Activated effector memory CD4-positive, alpha-beta T cell treated with anti-CD3 and anti-CD28 coated beads, Interleukin-2, amount 50 U/mL, for 16 hours (primary cell): ENCODE data around the gene INAVA.
A peak's percentile ranks its signal among the peaks of the same experiment; 100 is the strongest.

Experiments used
- DNase-seq: peaks from one replicate; pipeline ENCODE4 v3.0.0-alpha.2; 2020

The INAVA gene

GRCh38 chr1:200894712-200895442 lies at the start of gene INAVA:
INAVA (plus strand) TSS chr1:200894900; CDS start chr1:200898401, 3,501 bp downstream.
- no peak for DNase-seq

- no peak for DNase-seq
Measured at GRCh38 chr1:200845360-200845759, 49.3 kb upstream of the INAVA start.

GRCh38 chr1:200846398-200846797 lies 48.3 kb upstream of the INAVA start:
- no peak for DNase-seq

- DNase-seq = no peak
Measured at GRCh38 chr1:200849430-200849829, 45.3 kb upstream of the INAVA start.

GRCh38 chr1:200850554-200850953 lies 44.1 kb upstream of the INAVA start:
- no peak for DNase-seq

GRCh38 chr1:200856716-200857357 lies 37.9 kb upstream of the INAVA start:
- no peak for DNase-seq

- DNase-seq = no peak
Measured at GRCh38 chr1:200857804-200858203, 36.9 kb upstream of the INAVA start.

- no peak for DNase-seq
Measured at GRCh38 chr1:200861937-200862647, 32.6 kb upstream of the INAVA start.

- no peak for DNase-seq
Measured at GRCh38 chr1:200862713-200863415, 31.8 kb upstream of the INAVA start.

- DNase-seq = no peak
Measured at GRCh38 chr1:200866116-200866515, 28.6 kb upstream of the INAVA start.

GRCh38 chr1:200866521-200866920 lies 28.2 kb upstream of the INAVA start:
- DNase-seq = peak; percentile 77

- no peak for DNase-seq
Measured at GRCh38 chr1:200867018-200867811, 27.5 kb upstream of the INAVA start.

GRCh38 chr1:200869376-200869752 lies 25.3 kb upstream of the INAVA start:
- DNase-seq = no peak

GRCh38 chr1:200869753-200870391 lies 24.8 kb upstream of the INAVA start:
- DNase-seq = no peak

- DNase-seq = no peak
Measured at GRCh38 chr1:200872446-200873115, 22.1 kb upstream of the INAVA start, which contains the start of gene GPR25. GPR25 (plus strand) TSS chr1:200872981; CDS start chr1:200873038, 57 bp downstream.

GRCh38 chr1:200873116-200873670 lies 21.5 kb upstream of the INAVA start:
- DNase-seq = no peak

- DNase-seq = no peak
Measured at GRCh38 chr1:200873671-200874397, 20.9 kb upstream of the INAVA start.

GRCh38 chr1:200874694-200875093 lies 20.0 kb upstream of the INAVA start:
- no peak for DNase-seq

GRCh38 chr1:200875416-200875815 lies 19.3 kb upstream of the INAVA start:
- DNase-seq = no peak

GRCh38 chr1:200877010-200877409 lies 17.7 kb upstream of the INAVA start:
- DNase-seq = no peak
